ENCODE measurements around the gene EXOC6B.

EXOC6B gene

GRCh38 chr2:72261076-72261475 lies 564.8 kb downstream of the EXOC6B start:
- DNase-seq, result no peak

- no peak for DNase-seq
Observed at GRCh38 chr2:72255540-72255939, 570.3 kb downstream of the EXOC6B start.

- DNase-seq, result no peak
Observed at GRCh38 chr2:72254831-72255451, 570.9 kb downstream of the EXOC6B start.

DNA sequence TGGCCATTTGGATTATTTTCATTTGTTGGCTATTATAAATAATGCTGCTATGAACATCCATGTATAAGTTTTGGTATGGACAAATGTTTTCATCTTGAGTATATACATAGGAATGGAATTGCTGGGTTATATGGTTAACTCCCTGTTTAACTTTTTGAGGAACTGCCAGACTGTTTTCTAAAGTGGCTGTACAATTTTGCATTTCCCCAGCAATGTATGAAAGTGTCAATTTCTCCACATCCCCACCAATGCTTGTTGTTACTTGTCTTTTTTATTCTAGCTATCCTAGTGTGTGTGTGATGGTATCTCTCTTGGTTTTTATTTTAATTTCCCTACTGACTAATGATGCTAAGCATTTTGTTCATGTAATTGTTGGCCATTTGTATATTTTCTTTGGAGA lies 587.5 kb downstream of the EXOC6B start:
- no peak for DNase-seq

GRCh38 chr2:72237549-72237948 lies 588.3 kb downstream of the EXOC6B start:
- no peak for DNase-seq

GRCh38 chr2:72236445-72237067 lies 589.3 kb downstream of the EXOC6B start:
- no peak for DNase-seq

GRCh38 chr2:72235497-72236415 lies 590.1 kb downstream of the EXOC6B start:
- no peak for DNase-seq

DNA sequence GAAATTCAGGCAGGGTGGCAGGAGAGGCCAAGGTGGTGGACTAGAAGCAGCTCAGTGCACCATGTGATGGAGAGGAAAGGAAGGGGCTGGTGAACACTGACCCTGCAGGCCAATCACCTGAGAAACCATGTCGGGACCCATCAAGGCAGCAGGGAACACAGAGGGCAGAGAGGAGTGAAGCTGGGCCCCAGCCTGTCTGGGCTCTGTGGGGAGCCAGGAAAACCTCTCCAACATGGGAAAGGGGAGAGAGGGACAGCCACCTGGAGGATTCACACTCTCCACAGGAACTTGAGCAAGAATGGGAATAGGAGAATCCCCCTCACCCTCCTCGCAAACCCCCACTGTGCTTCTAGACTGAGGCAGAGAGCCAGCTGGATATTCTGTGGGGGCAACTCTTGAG lies 592.6 kb downstream of the EXOC6B start:
- no peak for DNase-seq

DNA sequence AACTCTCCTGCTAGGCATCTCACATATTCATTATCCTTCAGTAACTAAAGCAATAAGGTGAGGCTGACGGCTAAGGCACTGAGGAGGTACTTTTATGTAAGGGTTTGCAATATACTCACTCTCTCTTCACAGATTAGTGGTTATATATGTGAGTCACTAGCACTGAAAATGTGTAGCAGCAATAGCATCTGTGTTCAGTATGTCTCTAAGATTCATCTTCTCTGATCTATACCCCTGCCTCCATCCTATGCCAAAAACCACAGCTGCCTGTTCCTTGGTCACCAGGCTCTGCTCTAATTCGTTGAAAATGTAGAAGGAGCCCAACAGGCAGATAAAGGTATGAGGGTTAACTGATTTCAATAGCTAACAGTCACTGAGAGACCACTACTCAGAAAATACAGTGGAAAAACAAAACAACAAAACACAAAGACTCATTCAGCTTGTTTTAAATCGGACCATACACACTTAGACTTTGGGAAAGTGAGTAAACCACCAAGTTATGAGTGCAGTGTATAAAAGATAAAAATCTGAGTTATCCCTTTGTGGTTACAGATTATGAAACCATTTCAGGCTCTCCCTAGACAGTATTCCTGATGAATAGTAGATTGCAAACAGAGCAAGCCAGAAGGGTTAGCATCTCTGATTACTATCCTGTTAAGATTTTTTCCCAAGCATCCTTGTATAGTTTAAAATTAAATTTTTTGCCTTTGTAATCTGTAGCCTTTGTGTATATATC lies 602.8 kb downstream of the EXOC6B start:
- no peak for DNase-seq

- DNase-seq, result no peak
Observed at GRCh38 chr2:72220170-72220569, 605.7 kb downstream of the EXOC6B start.

- DNase-seq, result no peak
Observed at GRCh38 chr2:72214429-72215143, 611.2 kb downstream of the EXOC6B start.

GRCh38 chr2:72212486-72212855 lies 613.4 kb downstream of the EXOC6B start:
- no peak for DNase-seq

- DNase-seq, result no peak
Observed at GRCh38 chr2:72211777-72212485, 613.9 kb downstream of the EXOC6B start.

GRCh38 chr2:72211350-72211749 lies 614.5 kb downstream of the EXOC6B start:
- DNase-seq, result no peak

DNA sequence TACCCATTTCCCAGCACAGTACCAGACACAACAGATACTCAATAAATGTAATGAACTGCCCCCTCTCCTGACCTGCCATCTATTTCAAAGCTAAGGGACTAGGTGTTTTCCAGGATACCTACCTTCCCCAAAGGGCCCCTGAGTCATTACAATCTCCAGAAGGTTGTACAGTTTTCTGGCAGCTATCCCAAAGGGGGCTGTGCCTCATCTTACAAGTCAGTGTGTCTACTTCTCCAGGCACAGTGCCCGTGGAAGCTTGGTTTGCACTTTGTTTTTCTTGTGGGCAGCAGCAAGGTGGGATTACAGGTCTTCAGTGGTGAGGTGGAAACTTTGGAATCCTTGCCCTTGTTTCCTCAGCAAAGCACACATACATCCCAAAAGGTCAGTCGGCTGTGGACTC lies 615.4 kb downstream of the EXOC6B start:
- no peak for DNase-seq

- DNase-seq, result no peak
Observed at GRCh38 chr2:72208225-72208624, 617.6 kb downstream of the EXOC6B start.

DNA sequence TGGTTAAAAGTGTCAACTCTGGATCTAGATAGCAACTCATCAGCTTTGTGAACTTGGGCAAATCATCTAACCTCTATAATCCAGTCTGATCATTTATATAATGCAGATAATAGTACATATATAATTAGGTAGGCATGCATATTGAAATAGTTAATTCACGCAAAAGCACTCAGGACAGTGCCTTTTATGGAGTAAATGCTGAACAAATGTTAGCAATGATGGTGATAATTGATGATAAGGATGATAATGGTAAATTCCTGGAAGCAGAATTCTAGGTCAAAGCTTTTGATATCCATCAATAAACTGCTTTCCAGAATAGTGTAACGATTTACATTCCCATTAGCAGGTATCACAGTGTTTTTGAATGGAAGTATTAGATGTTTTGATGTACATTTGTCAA lies 618.5 kb downstream of the EXOC6B start:
- DNase-seq, result no peak

DNA sequence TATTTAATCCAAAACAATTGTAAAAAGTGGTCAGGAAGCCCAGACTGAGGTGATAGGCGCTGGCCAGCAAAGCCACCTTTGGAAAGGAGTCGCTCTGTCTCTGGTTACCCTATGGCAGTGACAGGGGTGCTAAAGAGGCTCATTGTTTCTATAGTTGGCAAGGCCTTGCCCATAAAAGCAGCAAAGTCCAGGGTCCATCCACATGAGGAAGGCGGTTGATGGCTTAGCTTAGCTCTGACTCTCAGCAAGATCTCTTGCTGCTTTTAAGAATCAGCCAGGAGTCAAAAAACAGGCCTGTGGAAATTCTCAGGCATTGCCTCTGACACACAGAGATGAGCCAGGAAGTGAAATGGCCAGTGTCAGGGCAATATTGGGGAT lies 620.3 kb downstream of the EXOC6B start:
- DNase-seq, result no peak

DNA sequence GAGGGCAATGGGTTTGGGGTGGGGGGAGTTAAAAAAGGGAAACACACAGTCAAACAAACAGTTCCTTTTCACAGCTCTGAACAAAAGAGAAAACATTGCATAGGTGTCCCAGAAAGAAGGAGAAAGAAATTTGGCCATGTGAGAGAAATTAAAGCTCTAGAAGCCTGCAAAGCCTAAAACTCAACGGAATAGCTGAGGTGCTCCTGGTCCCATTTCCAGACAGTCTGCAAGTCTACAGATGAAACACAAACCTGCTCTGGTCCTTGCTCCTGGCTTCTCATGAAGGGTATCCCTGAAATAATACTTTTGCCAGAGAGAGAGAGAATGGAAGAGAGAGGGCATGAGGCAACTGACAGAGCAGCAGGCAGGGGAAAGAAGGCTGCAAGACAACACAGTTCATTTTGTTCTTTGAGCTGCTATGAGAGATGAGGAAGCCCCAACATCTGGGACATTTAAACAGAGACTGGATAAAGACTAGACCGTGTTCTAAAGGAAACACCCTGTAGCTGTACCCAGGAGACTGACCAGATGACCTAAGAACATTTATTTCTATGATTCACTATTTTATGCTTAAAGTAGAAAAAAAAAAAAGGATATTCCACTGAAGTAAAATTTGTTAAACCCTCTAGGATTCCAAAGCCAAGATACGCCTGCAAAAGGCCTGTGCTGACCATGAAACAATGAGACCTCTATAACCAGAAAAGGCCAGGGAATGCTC lies 620.9 kb downstream of the EXOC6B start:
- DNase-seq, result no peak

- DNase-seq, result no peak
Observed at GRCh38 chr2:72204156-72204785, 621.6 kb downstream of the EXOC6B start.

All from bone marrow (tissue), 2 donors.